DMS 273 (cell line): ENCODE measurements around the gene GRAMD4.
A peak's percentile ranks its signal among the peaks of the same experiment; 100 is the strongest.

ENCODE experiments used
- DNase-seq: peaks from one replicate; lab custom pipeline; 2025; ENCODE audit not compliant: unreplicated experiment; lab: John Stamatoyannopoulos, UW

The GRAMD4 gene

GRCh38 chr22:46582281-46582933 lies 37.8 kb upstream of the GRAMD4 start:
- DNase-seq: no peak

- no peak for DNase-seq
These were observed 36.6 kb upstream of the GRAMD4 start for GRCh38 chr22:46583571-46583970.

- no peak for DNase-seq
These were observed 35.9 kb upstream of the GRAMD4 start for GRCh38 chr22:46584081-46584921.

GRCh38 chr22:46585340-46586122 lies 34.7 kb upstream of the GRAMD4 start:
- no peak for DNase-seq

- DNase-seq: no peak
These were observed 34.1 kb upstream of the GRAMD4 start for GRCh38 chr22:46586123-46586519.

GRCh38 chr22:46586531-46587011 lies 33.6 kb upstream of the GRAMD4 start:
- no peak for DNase-seq

GRCh38 chr22:46587061-46587460 lies 33.1 kb upstream of the GRAMD4 start:
- no peak for DNase-seq

GRCh38 chr22:46587492-46588278 lies 32.5 kb upstream of the GRAMD4 start:
- DNase-seq: peak; percentile 23

- DNase-seq: no peak
These were observed 31.7 kb upstream of the GRAMD4 start for GRCh38 chr22:46588279-46589140.

- DNase-seq: no peak
These were observed 30.9 kb upstream of the GRAMD4 start for GRCh38 chr22:46589141-46589748.

GRCh38 chr22:46589871-46590271 lies 30.3 kb upstream of the GRAMD4 start:
- no peak for DNase-seq

GRCh38 chr22:46590334-46590733 lies 29.9 kb upstream of the GRAMD4 start:
- DNase-seq: no peak

- no peak for DNase-seq
These were observed 28.3 kb upstream of the GRAMD4 start for GRCh38 chr22:46591930-46592329.

GRCh38 chr22:46592390-46592872 lies 27.8 kb upstream of the GRAMD4 start:
- DNase-seq: no peak

- DNase-seq: no peak
These were observed 26.9 kb upstream of the GRAMD4 start for GRCh38 chr22:46593211-46593681.

GRCh38 chr22:46593996-46594946 lies 25.9 kb upstream of the GRAMD4 start:
- no peak for DNase-seq

- DNase-seq: no peak
These were observed 25.3 kb upstream of the GRAMD4 start for GRCh38 chr22:46594947-46595298.

GRCh38 chr22:46595545-46595944 lies 24.6 kb upstream of the GRAMD4 start:
- no peak for DNase-seq
